Measurements from ENCODE around the gene C3orf49. TPM values are rescaled to one million over a fixed set of nuclear protein-coding genes. Genes with fewer than 3 reads are reported as not detected.
A peak's percentile ranks its signal among the peaks of the same experiment; 100 is the strongest.

The C3orf49 gene
- total RNA-seq, 2 donors from 2014 or later = not detected

GRCh38 chr3:63880653-63881052, 61.6 kb downstream of the C3orf49 start:
- Histone ChIP-seq H3K36me3 (no peaks in the 10 kb centered on the region), H3K4me3 (no peak overlapping the region), H3K9me3 (no peaks in the 10 kb centered on the region), H3K27ac (no peak overlapping the region), H3K27me3 (replicated peaks; ENCODE audit: insufficient read depth) (no peaks in the 10 kb centered on the region), H3K4me1 (replicated peaks) (no peaks in the 10 kb centered on the region)
- WGBS = 60% methylated on average over 5 of the region's 5 CpGs
- no peak for DNase-seq (ENCODE audit: low spot score)
- TF ChIP-seq CTCF (IDR thresholded peaks at IDR 0.05) = no peak
- TF ChIP-seq POLR2AphosphoS5 (IDR thresholded peaks at IDR 0.05) = peak; percentile 30
- intact Hi-C loops (cut with DNase I) = no loop called here

- Histone ChIP-seq H3K9me3 (no peaks in the 10 kb centered on the region), H3K36me3 (no peaks in the 10 kb centered on the region), H3K27me3 (replicated peaks; ENCODE audit: insufficient read depth) (no peaks in the 10 kb centered on the region), H3K4me3 (no peak overlapping the region), H3K4me1 (replicated peaks) (no peaks in the 10 kb centered on the region), H3K27ac (no peak overlapping the region)
- 13% methylated on average over 3 of the region's 3 CpGs for WGBS
- DNase-seq (ENCODE audit: low spot score) = no peak
- TF ChIP-seq CTCF (IDR thresholded peaks at IDR 0.05) (no peak), POLR2AphosphoS5 (IDR thresholded peaks at IDR 0.05) (no peak), POLR2A (IDR thresholded peaks at IDR 0.05) (no peak)
- intact Hi-C loops (cut with DNase I) = no loop called here
These were observed 67.8 kb downstream of the C3orf49 start for GRCh38 chr3:63886858-63887257.

- intact Hi-C loops (cut with DNase I) = no loop called here
- no peak for TF ChIP-seq POLR2AphosphoS5 (IDR thresholded peaks at IDR 0.05)
- H3K36me3 ChIP-seq = no peaks in the 10 kb centered on the region
- no peak overlapping the region for H3K27ac ChIP-seq
- no peaks in the 10 kb centered on the region for H3K27me3 ChIP-seq (replicated peaks; ENCODE audit: insufficient read depth)
- H3K9me3 ChIP-seq = no peaks in the 10 kb centered on the region
- 90% methylated on average over 5 of the region's 5 CpGs for WGBS
- H3K4me3 ChIP-seq = no peak overlapping the region
- no peak for DNase-seq (ENCODE audit: low spot score)
- peaks cover 1% of the 10 kb centered on the region for H3K4me1 ChIP-seq (replicated peaks)
These were observed 72.4 kb downstream of the C3orf49 start for GRCh38 chr3:63891518-63891917.

- intact Hi-C loops (cut with DNase I) = no loop called here
- Histone ChIP-seq H3K4me3 (no peak overlapping the region), H3K9me3 (no peaks in the 10 kb centered on the region), H3K36me3 (no peaks in the 10 kb centered on the region), H3K27ac (no peak overlapping the region), H3K4me1 (replicated peaks) (peaks cover 2% of the 10 kb centered on the region), H3K27me3 (replicated peaks; ENCODE audit: insufficient read depth) (no peaks in the 10 kb centered on the region)
- no peak for DNase-seq (ENCODE audit: low spot score)
- 86% methylated on average over 1 of the region's 1 CpG for WGBS
- TF ChIP-seq POLR2A (IDR thresholded peaks at IDR 0.05) = no peak
- TF ChIP-seq POLR2AphosphoS5 (IDR thresholded peaks at IDR 0.05) = no peak
- TF ChIP-seq CTCF (IDR thresholded peaks at IDR 0.05) = no peak
These were observed 73.8 kb downstream of the C3orf49 start for GRCh38 chr3:63892773-63893352.

- no peak for DNase-seq (ENCODE audit: low spot score)
- no peak overlapping the region for H3K4me3 ChIP-seq
- 74% methylated on average over 5 of the region's 5 CpGs for WGBS
- no peaks in the 10 kb centered on the region for H3K9me3 ChIP-seq
- no peaks in the 10 kb centered on the region for H3K36me3 ChIP-seq
- H3K27me3 ChIP-seq (replicated peaks; ENCODE audit: insufficient read depth) = no peaks in the 10 kb centered on the region
- TF ChIP-seq CTCF (IDR thresholded peaks at IDR 0.05) (no peak), POLR2AphosphoS5 (IDR thresholded peaks at IDR 0.05) (no peak), POLR2A (IDR thresholded peaks at IDR 0.05) (no peak)
- intact Hi-C loops (cut with DNase I) = no loop called here
- H3K4me1 ChIP-seq (replicated peaks) = peaks cover 2% of the 10 kb centered on the region
- no peak overlapping the region for H3K27ac ChIP-seq
These were observed 76.5 kb downstream of the C3orf49 start for GRCh38 chr3:63895422-63896189.
